Measurements from ENCODE around the gene KCNJ4. TPM values are rescaled to one million over a fixed set of nuclear protein-coding genes. Genes with fewer than 3 reads are reported as not detected.
A peak's percentile ranks its signal among the peaks of the same experiment; 100 is the strongest.
"Not testable (repeated sequence)": the region's sequence is repeated elsewhere in the genome, so short reads cannot be mapped to it uniquely, and the experiment has no call there.

Gene KCNJ4
- total RNA-seq, 1 experiment from 2014 or later = not detected

DNA sequence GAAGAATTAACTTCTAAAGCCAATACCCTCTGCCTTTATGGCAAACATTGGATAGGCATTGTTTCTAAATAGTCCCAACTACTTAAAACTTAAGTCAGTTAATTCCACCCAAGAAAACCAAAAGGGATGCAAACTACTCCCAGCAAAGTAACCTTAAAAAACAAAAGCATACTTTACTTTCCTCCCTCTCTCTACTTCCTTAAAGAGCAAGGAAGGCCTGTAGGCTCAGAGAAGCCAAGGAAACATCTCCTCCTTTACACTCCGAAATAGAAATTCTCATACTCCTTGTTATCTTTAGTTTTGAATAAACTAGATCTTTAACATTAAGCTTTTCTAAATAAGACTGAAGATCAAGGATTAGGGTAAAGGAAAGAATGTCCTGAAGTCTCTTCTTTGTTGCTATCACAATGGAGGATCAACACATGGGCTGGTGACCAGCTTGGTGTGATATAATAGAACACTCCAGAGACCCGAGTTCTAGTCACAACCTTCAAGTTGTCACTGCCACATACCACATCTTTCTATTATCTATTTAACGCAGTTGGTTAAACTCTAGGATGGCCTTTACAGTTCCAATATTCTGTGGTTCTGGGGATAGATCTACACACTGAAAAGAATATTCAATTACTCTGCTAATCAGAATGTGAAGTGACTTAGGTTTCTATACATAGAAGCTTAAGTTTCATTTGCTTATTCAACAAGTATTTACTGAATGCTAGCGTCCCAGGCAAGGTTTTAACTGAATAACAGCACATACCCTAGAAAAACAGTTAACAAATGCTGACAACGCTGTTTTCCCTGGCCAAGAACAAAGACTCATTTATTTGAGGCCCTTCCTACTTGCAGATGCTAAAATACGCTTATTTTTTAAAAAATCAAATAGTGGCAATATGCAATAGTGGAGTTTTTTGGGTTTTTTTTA is 66.2 kb downstream of the KCNJ4 start:
- peaks cover 32% of the 10 kb centered on the region for H3K79me2 ChIP-seq (ENCODE audit: low read length)
- H3K9me2 ChIP-seq (replicated peaks; ENCODE audit: low read length); BruUV-seq (replicated peaks); H3K4me3 ChIP-seq (ENCODE audit: low read length); H3K36me3 ChIP-seq (ENCODE audit: low read depth, low read length); H3K27me3 ChIP-seq (ENCODE audit: low read length); H3F3A ChIP-seq (ENCODE audit: low read length, unreplicated experiment); DNase-seq; H4K20me1 ChIP-seq (ENCODE audit: low read length); H3K9me3 ChIP-seq (ENCODE audit: low read length); intact Hi-C loops (cut with micrococcal nuclease); H3K4me1 ChIP-seq (ENCODE audit: insufficient read depth, low read length); H3K9ac ChIP-seq (ENCODE audit: low read length); H3K4me2 ChIP-seq (ENCODE audit: low read length); ATAC-seq; H3K27ac ChIP-seq (ENCODE audit: low read length); H2AFZ ChIP-seq (ENCODE audit: low read length); CTCF ChIA-PET; POLR2A ChIA-PET (ENCODE audit: unreplicated experiment): not testable (repeated sequence)

DNA sequence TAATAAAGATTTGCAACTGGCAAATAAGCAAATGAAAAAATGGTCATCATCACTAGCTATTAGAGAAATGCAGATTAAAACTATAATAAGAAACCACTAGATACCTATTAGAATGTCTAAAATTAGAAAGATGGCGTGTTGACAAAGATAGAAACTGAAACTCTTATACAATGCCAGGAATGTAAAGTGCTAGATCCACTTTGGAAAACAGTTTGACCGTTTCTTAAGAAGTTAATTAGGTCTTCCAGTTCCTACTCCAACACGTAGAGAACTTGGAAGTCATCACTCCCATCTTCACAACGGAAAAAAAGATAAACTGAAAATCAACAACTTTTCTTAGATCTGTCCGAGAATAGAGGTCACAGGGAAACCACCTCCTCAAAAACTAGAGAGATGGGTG is 68.1 kb downstream of the KCNJ4 start:
- POLR2A ChIA-PET (ENCODE audit: unreplicated experiment) = not testable (repeated sequence)

GRCh38 chr22:38383417-38383816 is 71.6 kb downstream of the KCNJ4 start:
- no peaks in the 10 kb centered on the region for H3F3A ChIP-seq (ENCODE audit: low read length, unreplicated experiment)
- ChIA-PET POLR2A (ENCODE audit: unreplicated experiment) (no interaction called here), CTCF (no interaction called here)
- H3K36me3 ChIP-seq (ENCODE audit: low read depth, low read length) = no peaks in the 10 kb centered on the region
- H3K27me3 ChIP-seq (ENCODE audit: low read length) = no peaks in the 10 kb centered on the region
- H3K4me1 ChIP-seq (ENCODE audit: insufficient read depth, low read length) = no peaks in the 10 kb centered on the region
- no peak overlapping the region for H3K9ac ChIP-seq (ENCODE audit: low read length)
- H3K4me2 ChIP-seq (ENCODE audit: low read length) = no peak overlapping the region
- ATAC-seq (peak; percentile 54), DNase-seq (peak; percentile 30)
- no peak overlapping the region for H3K27ac ChIP-seq (ENCODE audit: low read length)
- no peak overlapping the region for H2AFZ ChIP-seq (ENCODE audit: low read length)
- peaks cover 13% of the 10 kb centered on the region; the same call in 1 of the 2 replicates for H3K79me2 ChIP-seq (ENCODE audit: low read length)
- TF ChIP-seq CTCF (conservative IDR thresholded peaks at IDR 0.05; ENCODE audit: low read depth, low read length) (no peak), EZH2phosphoT487 (IDR thresholded peaks at IDR 0.05; ENCODE audit: borderline replicate concordance, low read length) (no peak)
- H3K9me3 ChIP-seq (ENCODE audit: low read length) = no peaks in the 10 kb centered on the region
- H3K4me3 ChIP-seq (ENCODE audit: low read length) = no peak overlapping the region
- H4K20me1 ChIP-seq (ENCODE audit: low read length) = no peaks in the 10 kb centered on the region
- H3K9me2 ChIP-seq (replicated peaks; ENCODE audit: low read length) = no peaks in the 10 kb centered on the region
- intact Hi-C loops (cut with micrococcal nuclease) = no loop called here
- BruUV-seq (replicated peaks) = no TSS peak

More for the DNA sequence above, 68.1 kb downstream of the KCNJ4 start:
- BruUV-seq (replicated peaks); H4K20me1 ChIP-seq (ENCODE audit: low read length); H3K4me2 ChIP-seq (ENCODE audit: low read length); H3K27ac ChIP-seq (ENCODE audit: low read length); ATAC-seq; DNase-seq; H3K9ac ChIP-seq (ENCODE audit: low read length); H3K4me3 ChIP-seq (ENCODE audit: low read length); H3K4me1 ChIP-seq (ENCODE audit: insufficient read depth, low read length); H3K9me3 ChIP-seq (ENCODE audit: low read length); CTCF ChIA-PET; H3K27me3 ChIP-seq (ENCODE audit: low read length); H3K36me3 ChIP-seq (ENCODE audit: low read depth, low read length); H2AFZ ChIP-seq (ENCODE audit: low read length); H3K9me2 ChIP-seq (replicated peaks; ENCODE audit: low read length); H3F3A ChIP-seq (ENCODE audit: low read length, unreplicated experiment); intact Hi-C loops (cut with micrococcal nuclease): not testable (repeated sequence)
- H3K79me2 ChIP-seq (ENCODE audit: low read length) = peaks cover 31% of the 10 kb centered on the region

DNA sequence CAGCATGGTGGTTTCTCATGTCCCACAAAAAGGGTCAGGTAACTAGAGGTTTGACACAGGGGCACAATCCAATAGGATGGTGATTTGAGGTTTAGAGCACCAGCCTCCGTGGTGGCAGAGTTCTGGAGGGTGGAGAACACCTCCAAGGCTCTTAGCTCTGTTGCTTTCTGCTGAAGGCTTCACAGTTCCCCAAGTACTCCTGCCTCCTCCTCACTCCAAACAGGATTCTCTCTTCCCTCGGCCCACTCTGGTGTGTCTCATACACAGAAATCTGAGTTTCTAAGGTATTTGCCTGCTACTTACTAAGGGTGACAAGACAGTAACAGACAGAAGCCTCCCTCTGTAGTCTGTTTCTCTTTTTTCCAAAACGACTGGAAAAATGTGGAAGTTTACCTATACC is 73.6 kb downstream of the KCNJ4 start:
- H3K4me2 ChIP-seq (ENCODE audit: low read length); H3K4me3 ChIP-seq (ENCODE audit: low read length); CTCF ChIA-PET; H3K27ac ChIP-seq (ENCODE audit: low read length); H3K9me3 ChIP-seq (ENCODE audit: low read length); H3K36me3 ChIP-seq (ENCODE audit: low read depth, low read length); H3K27me3 ChIP-seq (ENCODE audit: low read length); H2AFZ ChIP-seq (ENCODE audit: low read length); BruUV-seq (replicated peaks); H3F3A ChIP-seq (ENCODE audit: low read length, unreplicated experiment); ATAC-seq; POLR2A ChIA-PET (ENCODE audit: unreplicated experiment); H3K4me1 ChIP-seq (ENCODE audit: insufficient read depth, low read length); H3K9ac ChIP-seq (ENCODE audit: low read length); H4K20me1 ChIP-seq (ENCODE audit: low read length); H3K9me2 ChIP-seq (replicated peaks; ENCODE audit: low read length); intact Hi-C loops (cut with micrococcal nuclease); DNase-seq: not testable (repeated sequence)
- peaks cover 13% of the 10 kb centered on the region; the same call in 1 of the 2 replicates for H3K79me2 ChIP-seq (ENCODE audit: low read length)

Other genes with a start within 250 kb of the KCNJ4 start
- gene TMEM184B, start 182.2 kb downstream of the KCNJ4 start, total RNA-seq (2014; rRNA removed) = 37.5 and 43.8 TPM in 2 replicates
- gene CSNK1E, start 137.8 kb downstream of the KCNJ4 start, total RNA-seq (2014; rRNA removed) = 147 and 179 TPM in 2 replicates
- gene KDELR3, start 12.9 kb upstream of the KCNJ4 start, total RNA-seq (2014; rRNA removed) = 17.7 and 22.6 TPM in 2 replicates
- 333 and 512 TPM in 2 replicates for gene DDX17, start 51.1 kb upstream of the KCNJ4 start, total RNA-seq (2014; rRNA removed)
- gene DMC1, start 115.0 kb upstream of the KCNJ4 start, total RNA-seq (2014; rRNA removed) = not detected in 2 replicates
- gene FAM227A, start 201.2 kb upstream of the KCNJ4 start, total RNA-seq (2014; rRNA removed) = 1.2 and 2.2 TPM in 2 replicates
- 12.9 and 14.3 TPM in 2 replicates for gene CBY1, start 201.4 kb upstream of the KCNJ4 start, total RNA-seq (2014; rRNA removed)
- 68.7 and 82.3 TPM in 2 replicates for gene TOMM22, start 226.8 kb upstream of the KCNJ4 start, total RNA-seq (2014; rRNA removed)
- gene JOSD1, start 245.7 kb upstream of the KCNJ4 start, total RNA-seq (2014; rRNA removed) = 37.5 and 40.3 TPM in 2 replicates